AG09319 (cell line): ENCODE measurements around the gene MIF4GD.
"Not testable (repeated sequence)": the region's sequence is repeated elsewhere in the genome, so short reads cannot be mapped to it uniquely, and the experiment has no call there.

Experiments
- DNase-seq: peaks from one replicate; pipeline ENCODE4 v3.0.0-alpha.2; 2010; ENCODE audit warnings: low read depth; ENCODE audit errors: extremely low read depth
- CTCF ChIP-seq: IDR thresholded peaks from 2 replicates; pipeline ENCODE4 v1.5.1; 2011; ENCODE audit warnings: low read depth, mild to moderate bottlenecking, inconsistent platforms, low read length, moderate library complexity

MIF4GD gene

DNA sequence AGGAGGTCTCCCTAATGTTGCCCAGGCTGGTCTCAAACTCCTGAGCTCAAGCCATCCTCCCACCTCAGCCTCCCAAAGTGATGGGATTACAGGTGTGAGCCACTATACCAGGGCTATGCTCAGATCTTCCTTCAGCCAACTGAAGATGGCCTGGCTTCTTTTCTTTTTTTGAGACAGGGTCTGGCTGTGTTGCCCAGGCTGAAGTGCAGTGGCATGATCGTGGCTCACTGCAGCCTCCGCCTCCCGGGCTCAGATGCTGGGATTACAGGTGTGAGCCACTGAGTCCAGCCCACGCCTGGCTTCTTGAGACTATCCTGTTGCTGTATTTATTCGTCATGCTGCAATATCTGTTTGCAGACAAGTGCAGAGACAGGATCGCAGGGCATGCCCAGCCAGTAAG is 14.1 kb upstream of the MIF4GD start:
- no peak for TF ChIP-seq CTCF
- no peak for DNase-seq

DNA sequence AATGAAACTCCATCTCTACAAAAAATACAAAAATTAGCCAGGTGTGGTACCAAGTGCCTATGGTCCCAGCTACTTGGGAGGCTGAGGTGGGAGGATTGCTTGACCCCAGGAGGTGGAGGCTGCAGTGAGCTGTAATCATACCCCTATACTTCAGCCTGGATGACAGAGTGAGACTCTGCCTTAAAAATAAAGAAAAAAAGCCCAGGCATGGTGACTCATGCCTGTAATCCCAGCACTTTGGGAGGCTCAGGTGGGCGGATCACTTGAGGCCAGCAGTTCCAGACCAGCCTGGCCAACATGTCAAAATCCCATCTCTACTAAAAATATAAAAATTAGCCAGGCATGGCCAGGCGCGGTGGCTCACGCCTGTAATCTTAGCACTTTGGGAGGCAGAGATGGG is 9.2 kb upstream of the MIF4GD start:
- DNase-seq = not testable (repeated sequence)

- no peak for TF ChIP-seq CTCF
- DNase-seq = peak; percentile 69
Measured at GRCh38 chr17:75277664-75278071, 6.6 kb upstream of the MIF4GD start.

DNA sequence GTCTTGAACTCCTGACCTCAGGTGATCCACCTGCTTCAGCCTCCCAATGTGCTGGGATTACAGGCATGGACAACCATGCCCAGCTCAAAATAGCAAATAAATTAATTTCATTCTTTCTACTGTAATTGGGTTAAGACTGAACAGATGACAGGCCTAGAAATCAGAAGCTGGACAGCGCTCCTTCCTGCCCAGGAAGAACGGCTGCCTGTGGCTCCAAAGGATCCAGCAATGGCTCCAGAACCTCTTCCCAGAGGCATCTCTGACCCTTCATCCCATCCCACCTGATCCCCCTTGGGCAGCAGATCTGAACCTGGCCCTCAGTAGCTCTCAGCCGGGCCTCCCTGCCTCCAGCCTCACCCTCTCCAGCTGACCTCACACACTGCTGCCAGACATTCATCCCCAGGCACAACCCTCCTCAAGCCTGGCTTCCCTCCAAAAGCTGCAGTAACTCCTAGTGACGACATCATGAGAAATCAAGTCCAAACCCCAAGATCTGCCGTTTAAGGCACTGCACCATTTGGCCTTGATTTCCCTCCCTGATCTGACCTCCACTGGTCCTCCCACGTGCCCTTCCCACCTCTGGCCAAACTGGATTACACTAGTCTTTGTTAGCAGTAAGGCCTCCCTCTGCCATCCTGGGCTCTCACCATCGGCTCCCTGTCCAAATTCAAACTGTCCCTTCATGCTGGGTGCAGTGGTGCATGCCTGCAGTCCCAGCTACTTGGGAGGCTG is 3.1 kb upstream of the MIF4GD start:
- no peak for TF ChIP-seq CTCF
- no peak for DNase-seq

DNA sequence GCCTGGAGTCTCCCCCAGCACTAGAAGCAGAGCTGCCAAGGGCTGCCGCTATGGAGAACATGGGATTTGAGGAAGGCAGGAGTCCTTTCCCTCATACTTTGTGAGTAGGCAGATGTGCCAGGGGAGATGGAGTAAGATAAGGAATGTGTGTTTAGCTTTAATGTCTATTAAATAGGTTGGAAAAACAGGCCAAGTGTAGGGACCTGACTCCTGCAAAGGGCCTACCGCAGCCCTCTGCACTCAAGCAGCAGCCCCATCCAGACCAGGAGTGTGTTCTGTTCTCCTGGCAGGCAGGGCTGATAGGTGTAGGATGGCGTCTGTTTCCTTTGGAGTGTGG is 1.8 kb upstream of the MIF4GD start:
- no peak for TF ChIP-seq CTCF
- DNase-seq = no peak

- TF ChIP-seq CTCF = no peak
- DNase-seq = no peak
Measured at GRCh38 chr17:75271955-75272847, 1.2 kb upstream of the MIF4GD start.

GRCh38 chr17:75271233-75271954 is 363 bp upstream of the MIF4GD start:
- TF ChIP-seq CTCF = peak; percentile 36
- DNase-seq = no peak
